Prostate gland (tissue), 2 donors: ENCODE results near the gene ARHGAP44.

Source experiments
- POLR2A ChIP-seq: fragments of 450-650 bp; IDR thresholded peaks from one replicate; pipeline ENCODE4 v1.6.1; 2016; ENCODE audit warnings: antibody characterized with exemption, mild to moderate bottlenecking
- POLR2AphosphoS5 ChIP-seq: sonication (generic); formaldehyde crosslinking; IDR thresholded peaks from one replicate; pipeline ENCODE4 v1.6.1; 2017; ENCODE audit warnings: antibody characterized with exemption
- TF ChIP-seq, protein P1 (sequence below), 4 experiments: fragments of 200-600 bp in 2 of 4; fragments of 450-650 bp in 2 of 4; sonication (generic) in 2 of 4; IDR thresholded peaks; 1 replicate in 3 of 4; 2 replicates in 1 of 4; pipeline ENCODE4 v1.5.1; 2016 to 2019; ENCODE audit warnings: antibody characterized with exemption in 4 of 4, mild to moderate bottlenecking in 2 of 4, moderate library complexity in 2 of 4

DNA sequence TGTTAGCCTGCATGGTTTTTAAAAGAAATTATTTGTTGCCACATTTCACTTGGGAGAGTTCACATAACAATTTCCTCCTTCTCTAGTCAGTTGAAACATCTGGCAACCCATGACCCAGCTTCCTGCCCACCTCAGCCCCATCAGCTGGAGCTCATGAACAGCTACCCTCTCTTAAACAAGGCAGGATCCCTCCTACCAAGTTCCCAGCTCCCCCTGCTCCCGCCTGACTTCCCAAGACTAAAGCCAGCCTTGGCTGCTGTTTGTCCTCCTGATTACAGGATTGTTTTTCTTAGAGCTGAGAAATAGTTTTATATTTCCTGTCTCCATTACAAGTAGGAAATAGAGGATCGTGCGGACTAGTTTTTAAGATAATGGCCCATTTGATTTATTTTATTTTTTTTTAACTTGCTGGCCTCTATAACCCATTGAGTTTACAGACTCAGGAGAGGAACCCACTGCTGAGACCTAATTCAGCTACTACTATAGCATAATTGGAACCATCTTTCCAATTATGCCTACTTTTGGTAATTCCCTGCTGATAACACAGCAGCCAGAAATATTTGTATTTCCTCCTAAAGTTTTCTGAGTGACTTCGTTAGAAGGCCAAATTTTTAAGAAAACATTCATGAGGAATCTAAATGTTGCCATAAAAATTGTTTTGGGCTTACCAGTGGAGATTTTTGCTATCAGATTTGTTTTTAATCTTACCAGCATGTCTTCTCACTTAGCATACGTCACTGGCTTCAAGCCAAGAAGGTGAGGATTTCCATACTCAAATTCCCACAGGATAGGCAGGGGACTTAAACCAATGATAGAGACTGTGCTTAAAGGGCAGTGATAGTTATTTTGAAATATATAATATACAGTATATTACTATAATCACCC, 138.5 kb downstream of the ARHGAP44 start:
- no peak for TF ChIP-seq POLR2AphosphoS5
- TF ChIP-seq, protein P1, sequence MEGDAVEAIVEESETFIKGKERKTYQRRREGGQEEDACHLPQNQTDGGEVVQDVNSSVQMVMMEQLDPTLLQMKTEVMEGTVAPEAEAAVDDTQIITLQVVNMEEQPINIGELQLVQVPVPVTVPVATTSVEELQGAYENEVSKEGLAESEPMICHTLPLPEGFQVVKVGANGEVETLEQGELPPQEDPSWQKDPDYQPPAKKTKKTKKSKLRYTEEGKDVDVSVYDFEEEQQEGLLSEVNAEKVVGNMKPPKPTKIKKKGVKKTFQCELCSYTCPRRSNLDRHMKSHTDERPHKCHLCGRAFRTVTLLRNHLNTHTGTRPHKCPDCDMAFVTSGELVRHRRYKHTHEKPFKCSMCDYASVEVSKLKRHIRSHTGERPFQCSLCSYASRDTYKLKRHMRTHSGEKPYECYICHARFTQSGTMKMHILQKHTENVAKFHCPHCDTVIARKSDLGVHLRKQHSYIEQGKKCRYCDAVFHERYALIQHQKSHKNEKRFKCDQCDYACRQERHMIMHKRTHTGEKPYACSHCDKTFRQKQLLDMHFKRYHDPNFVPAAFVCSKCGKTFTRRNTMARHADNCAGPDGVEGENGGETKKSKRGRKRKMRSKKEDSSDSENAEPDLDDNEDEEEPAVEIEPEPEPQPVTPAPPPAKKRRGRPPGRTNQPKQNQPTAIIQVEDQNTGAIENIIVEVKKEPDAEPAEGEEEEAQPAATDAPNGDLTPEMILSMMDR (IDR thresholded peaks at IDR 0.05), result no peak
- TF ChIP-seq POLR2A, result no peak
